DMS153 treated with DMSO at 0.1 percent for 48 hours (cell line): Measurements from ENCODE around the gene KCNIP4.
"Not testable (repeated sequence)": the region's sequence is repeated elsewhere in the genome, so short reads cannot be mapped to it uniquely, and the experiment has no call there.

Experiments
- DNase-seq: peaks from one replicate; lab custom pipeline; 2025; ENCODE audit not compliant: unreplicated experiment; lab: John Stamatoyannopoulos, UW

The KCNIP4 gene

GRCh38 chr4:21948347-21949072 is at the start of gene KCNIP4:
TSS of gene KCNIP4 (minus strand) at chr4:21948772.
- no peak for DNase-seq

GRCh38 chr4:21996618-21997017 is 48.0 kb upstream of the KCNIP4 start:
- DNase-seq = not testable (repeated sequence)

- DNase-seq = no peak
Observed at GRCh38 chr4:21992330-21992729, 43.8 kb upstream of the KCNIP4 start.

GRCh38 chr4:21991562-21991961 is 43.0 kb upstream of the KCNIP4 start:
- no peak for DNase-seq

GRCh38 chr4:21991050-21991449 is 42.5 kb upstream of the KCNIP4 start:
- DNase-seq = no peak

GRCh38 chr4:21989351-21989750 is 40.8 kb upstream of the KCNIP4 start:
- DNase-seq = no peak

- no peak for DNase-seq
Observed at GRCh38 chr4:21986307-21986706, 37.7 kb upstream of the KCNIP4 start.

- DNase-seq = no peak
Observed at GRCh38 chr4:21982087-21982486, 33.5 kb upstream of the KCNIP4 start.

GRCh38 chr4:21979196-21979595 is 30.6 kb upstream of the KCNIP4 start:
- DNase-seq = no peak

- DNase-seq = no peak
Observed at GRCh38 chr4:21976166-21976565, 27.6 kb upstream of the KCNIP4 start.

GRCh38 chr4:21973850-21974249 is 25.3 kb upstream of the KCNIP4 start:
- DNase-seq = no peak

- no peak for DNase-seq
Observed at GRCh38 chr4:21964762-21965319, 16.3 kb upstream of the KCNIP4 start.

- DNase-seq = no peak
Observed at GRCh38 chr4:21962691-21963090, 14.1 kb upstream of the KCNIP4 start.

GRCh38 chr4:21960793-21961192 is 12.2 kb upstream of the KCNIP4 start:
- DNase-seq = no peak

GRCh38 chr4:21954916-21955315 is 6.3 kb upstream of the KCNIP4 start:
- DNase-seq = no peak

GRCh38 chr4:21953653-21954052 is 5.1 kb upstream of the KCNIP4 start:
- DNase-seq = no peak

- DNase-seq = no peak
Observed at GRCh38 chr4:21952549-21952948, 4.0 kb upstream of the KCNIP4 start.

- no peak for DNase-seq
Observed at GRCh38 chr4:21949073-21949457, 493 bp upstream of the KCNIP4 start.

GRCh38 chr4:21947791-21948346 is 703 bp downstream of the KCNIP4 start:
- no peak for DNase-seq

- no peak for DNase-seq
Observed at GRCh38 chr4:21946858-21947257, 1.7 kb downstream of the KCNIP4 start.

GRCh38 chr4:21921526-21922180 is 26.9 kb downstream of the KCNIP4 start:
- DNase-seq = no peak

- DNase-seq = no peak
Observed at GRCh38 chr4:21915761-21916160, 32.8 kb downstream of the KCNIP4 start.
